Common myeloid progenitor, CD34-positive (primary cell): Measurements from ENCODE around the gene TNFRSF1B.
A peak's percentile ranks its signal among the peaks of the same experiment; 100 is the strongest.

Source experiments
- CTCF ChIA-PET: fragments of 350-600 bp; sonication (Branson Sonifier 250); formaldehyde crosslinking; loops from one replicate; lab custom pipeline; 2021; ENCODE audit warnings: antibody characterized with exemption; lab: Charles Lee
- POLR2A ChIA-PET: fragments of 350-600 bp; sonication (Branson Sonifier 250); formaldehyde crosslinking; loops from one replicate; lab custom pipeline; 2021; ENCODE audit warnings: antibody characterized with exemption; lab: Charles Lee
- DNase-seq, 3 donors: peaks; one replicate each; pipeline versions ENCODE4 v3.0.0 to v3.0.0-alpha.2; 2013
- H3K27ac ChIP-seq, 2 experiments: 1 replicate in 1 of 2; 2 replicates in 1 of 2; pipeline ENCODE4 v1.7.0; 2013; ENCODE audit warnings: inconsistent platforms in 2 of 2, low read length in 2 of 2, mild to moderate bottlenecking in 2 of 2, low read depth in 1 of 2, moderate library complexity in 1 of 2; ENCODE audit not compliant: severe bottlenecking in 2 of 2, insufficient read depth in 1 of 2, poor library complexity in 1 of 2
- H3K27me3 ChIP-seq, 5 experiments: replicated peaks in 2 of 5; 1 replicate in 3 of 5; 2 replicates in 2 of 5; pipeline versions ENCODE4 v1.6.1 to v1.7.0; 2013; ENCODE audit warnings: low read length in 4 of 5, mild to moderate bottlenecking in 2 of 5, moderate library complexity in 2 of 5, inconsistent platforms in 1 of 5; ENCODE audit not compliant: insufficient read depth in 5 of 5, control insufficient read depth in 4 of 5
- H3K36me3 ChIP-seq, 4 experiments: 1 replicate in 2 of 4; 2 replicates in 2 of 4; pipeline versions ENCODE4 v1.6.1 to v1.7.0; 2013; ENCODE audit warnings: low read length in 3 of 4, control low read depth in 1 of 4, mild to moderate bottlenecking in 1 of 4; ENCODE audit not compliant: control insufficient read depth in 4 of 4, insufficient read depth in 4 of 4
- H3K4me1 ChIP-seq, 4 experiments: 1 replicate in 3 of 4; 2 replicates in 1 of 4; pipeline versions ENCODE4 v1.6.1 to v1.7.1; 2013; ENCODE audit warnings: low read length in 3 of 4, mild to moderate bottlenecking in 3 of 4, control low read depth in 1 of 4, inconsistent platforms in 1 of 4, moderate library complexity in 1 of 4; ENCODE audit not compliant: control insufficient read depth in 4 of 4, insufficient read depth in 4 of 4; ENCODE audit errors: control extremely low read depth in 1 of 4
- H3K4me3 ChIP-seq, 7 experiments: 1 replicate in 4 of 7; 2 replicates in 3 of 7; pipeline versions ENCODE4 v1.5.1 to v1.7.0; 2013; ENCODE audit warnings: mild to moderate bottlenecking in 7 of 7, low read length in 6 of 7, moderate library complexity in 6 of 7, inconsistent platforms in 2 of 7, low read depth in 2 of 7, control low read depth in 1 of 7; ENCODE audit not compliant: insufficient read depth in 4 of 7, control insufficient read depth in 1 of 7; ENCODE audit errors: extremely low read depth in 1 of 7
- H3K9me3 ChIP-seq, 5 experiments: 1 replicate in 4 of 5; 2 replicates in 1 of 5; pipeline versions ENCODE4 v1.6.1 to v1.7.1; 2013; ENCODE audit warnings: low read length in 4 of 5, mild to moderate bottlenecking in 2 of 5, inconsistent platforms in 1 of 5, low read depth in 1 of 5, moderate library complexity in 1 of 5; ENCODE audit not compliant: control insufficient read depth in 4 of 5, insufficient read depth in 2 of 5; ENCODE audit errors: control extremely low read depth in 1 of 5
- WGBS: methylation state at CpG from one replicate; pipeline ENCODE4 v1.1.5; 2013; ENCODE audit not compliant: insufficient coverage; 5-methylcytosine and 5-hydroxymethylcytosine counted together

Gene TNFRSF1B

DNA sequence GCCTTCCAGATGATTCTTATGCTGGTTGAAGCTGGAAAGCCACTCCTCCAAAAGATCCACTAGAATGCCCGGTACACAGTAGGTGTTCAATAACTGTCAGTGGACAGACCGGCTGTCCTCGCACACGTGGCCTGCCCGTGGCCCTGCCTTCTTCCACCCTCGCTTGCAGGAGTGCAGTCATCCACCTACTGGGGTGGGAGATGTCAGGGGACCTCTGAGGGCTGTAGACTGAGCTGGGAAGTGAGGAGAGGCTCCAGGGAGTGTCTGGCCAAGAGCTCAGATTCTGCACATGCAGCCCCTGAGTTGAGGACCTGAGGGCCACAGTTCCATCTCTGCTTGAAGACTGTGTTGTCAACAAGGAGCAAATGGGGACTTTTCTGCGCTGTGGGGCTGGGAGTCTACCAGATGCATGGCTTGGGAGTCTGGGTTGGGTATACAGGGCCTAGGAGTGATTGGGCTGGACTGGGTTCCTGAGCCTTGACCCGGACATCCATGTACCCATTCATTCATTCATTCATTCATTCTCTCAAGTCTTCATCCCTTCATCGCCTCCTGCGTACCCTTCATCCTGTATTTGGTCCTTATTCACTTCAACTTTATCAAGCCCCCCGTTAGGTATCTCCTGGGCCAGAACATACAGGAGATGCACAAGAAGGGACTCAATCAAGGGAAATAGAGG is 4.2 kb upstream of the TNFRSF1B start:
- peaks cover 11 to 85% (median 54%) of the 10 kb centered on the region in 4 experiments for H3K4me1 ChIP-seq
- peak overlapping the region in 1 of 7 experiments; percentile 11 for H3K4me3 ChIP-seq
- ChIA-PET POLR2A (interaction anchor here (1.2 to 1.4 kb wide), 2 partner anchors 19 to 20 kb away, joined by 3 to 4 read pairs; no protein-coding TSS in a partner anchor), CTCF (interaction anchor here (0.9 to 1.9 kb wide), 9 partner anchors 15 to 82 kb away, joined by 3 to 10 read pairs (median 4); no protein-coding TSS in a partner anchor)
- peaks cover 0 to 3% (median 3%) of the 10 kb centered on the region in 5 experiments for H3K27me3 ChIP-seq
- 87% methylated on average over 10 of the region's 11 CpGs for WGBS
- DNase-seq: no peak
- H3K36me3 ChIP-seq: no peaks in the 10 kb centered on the region
- no peak overlapping the region for H3K27ac ChIP-seq
- H3K9me3 ChIP-seq: no peaks in the 10 kb centered on the region

DNA sequence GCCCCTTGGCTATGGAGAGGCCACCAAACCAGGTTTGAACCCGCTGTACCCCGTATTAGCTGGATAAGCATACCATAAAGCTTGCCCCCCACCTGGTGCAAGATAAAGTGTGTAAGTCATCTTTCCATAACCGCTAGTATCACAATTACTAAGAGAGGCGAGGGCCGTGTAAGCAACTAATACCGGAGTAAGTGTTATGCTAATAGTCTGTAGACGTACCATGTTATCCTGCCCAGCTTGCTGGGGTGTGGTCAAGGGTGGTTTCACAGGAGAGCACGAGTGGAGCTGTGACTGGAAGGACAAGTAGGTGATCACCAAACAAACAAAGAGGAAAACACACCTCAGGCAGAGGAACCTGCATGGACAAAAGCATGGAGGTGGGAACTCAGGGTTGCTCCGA is 3.6 kb upstream of the TNFRSF1B start:
- POLR2A ChIA-PET: no interaction called here
- no peak overlapping the region for H3K27ac ChIP-seq
- no peak for DNase-seq

DNA sequence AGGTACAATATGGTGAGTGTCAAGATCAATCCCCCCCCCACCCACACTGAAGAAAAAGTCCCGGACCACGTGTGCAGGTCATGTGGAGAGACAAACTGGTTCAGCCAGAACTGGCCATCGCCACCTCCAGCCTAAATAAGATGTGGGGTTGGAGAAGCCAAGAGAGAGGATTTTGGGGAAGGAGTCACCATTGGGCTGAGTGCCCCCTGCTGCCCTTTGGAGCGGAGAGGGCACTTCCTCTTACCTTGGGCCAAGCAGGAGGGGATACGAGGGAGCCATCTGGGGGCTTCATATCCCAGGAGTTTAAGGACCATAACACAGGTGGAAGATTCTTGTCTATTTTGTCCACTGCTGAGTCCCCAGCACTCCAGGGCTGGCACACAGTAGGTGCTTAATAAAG is 2.6 kb upstream of the TNFRSF1B start:
- ChIA-PET CTCF (interaction anchor here (0.9 to 1.2 kb wide), 4 partner anchors 13 to 46 kb away, joined by 3 to 4 read pairs (median 3); no protein-coding TSS in a partner anchor), POLR2A (no interaction called here)
- Histone ChIP-seq H3K27ac (no peak overlapping the region), H3K4me1 (peaks cover 13 to 86% (median 57%) of the 10 kb centered on the region in 4 experiments), H3K27me3 (peaks cover 0 to 3% (median 3%) of the 10 kb centered on the region in 5 experiments), H3K36me3 (no peaks in the 10 kb centered on the region), H3K4me3 (no peak overlapping the region), H3K9me3 (no peaks in the 10 kb centered on the region)
- DNase-seq: no peak
- 94% methylated on average over 5 of the region's 5 CpGs for WGBS

More for the DNA sequence above, 3.6 kb upstream of the TNFRSF1B start:
- Histone ChIP-seq H3K4me1 (peaks cover 7 to 85% (median 54%) of the 10 kb centered on the region in 4 experiments), H3K27me3 (peaks cover 0 to 3% (median 3%) of the 10 kb centered on the region in 5 experiments), H3K4me3 (no peak overlapping the region), H3K36me3 (no peaks in the 10 kb centered on the region), H3K9me3 (no peaks in the 10 kb centered on the region)
- 100% methylated on average over 2 of the region's 9 CpGs for WGBS
- CTCF ChIA-PET: interaction anchor here (0.9 to 1.9 kb wide), 3 partner anchors 26 to 46 kb away, joined by 3 to 10 read pairs (median 4); no protein-coding TSS in a partner anchor

DNA sequence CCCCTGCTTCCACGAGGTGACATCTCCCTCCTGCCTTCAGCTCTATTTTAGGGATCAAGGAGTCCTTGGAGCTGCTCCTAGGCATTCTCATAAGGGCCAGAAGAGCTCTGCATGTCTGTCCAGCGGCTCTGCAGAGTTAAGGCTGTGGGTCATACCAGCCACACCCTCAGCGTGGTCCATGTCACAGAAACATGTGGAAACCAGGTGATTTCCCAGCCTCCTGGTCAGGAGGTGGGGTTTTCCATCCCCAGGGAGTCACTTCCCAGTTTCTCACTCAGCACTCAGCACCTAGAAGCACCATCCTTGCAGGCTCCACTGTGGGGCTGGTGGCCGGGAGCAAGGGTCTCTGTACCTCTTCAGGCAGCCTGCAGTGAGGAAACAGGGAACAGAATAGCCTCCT is 1.4 kb upstream of the TNFRSF1B start:
- Histone ChIP-seq H3K27ac (no peak overlapping the region), H3K9me3 (no peaks in the 10 kb centered on the region), H3K36me3 (peaks cover 0 to 7% (median 0%) of the 10 kb centered on the region in 4 experiments), H3K4me3 (no peak overlapping the region), H3K4me1 (peaks cover 14 to 82% (median 56%) of the 10 kb centered on the region in 4 experiments), H3K27me3 (peaks cover 0 to 3% (median 3%) of the 10 kb centered on the region in 5 experiments)
- ChIA-PET CTCF (interaction anchor here (0.8 to 1.7 kb wide), 8 partner anchors 11 to 47 kb away, joined by 3 to 5 read pairs (median 3); no protein-coding TSS in a partner anchor), POLR2A (interaction anchor here (0.5 kb wide), 1 partner anchor 32 kb away, joined by 3 read pairs; no protein-coding TSS in a partner anchor)
- WGBS: 93% methylated on average over 4 of the region's 4 CpGs
- DNase-seq: no peak

DNA sequence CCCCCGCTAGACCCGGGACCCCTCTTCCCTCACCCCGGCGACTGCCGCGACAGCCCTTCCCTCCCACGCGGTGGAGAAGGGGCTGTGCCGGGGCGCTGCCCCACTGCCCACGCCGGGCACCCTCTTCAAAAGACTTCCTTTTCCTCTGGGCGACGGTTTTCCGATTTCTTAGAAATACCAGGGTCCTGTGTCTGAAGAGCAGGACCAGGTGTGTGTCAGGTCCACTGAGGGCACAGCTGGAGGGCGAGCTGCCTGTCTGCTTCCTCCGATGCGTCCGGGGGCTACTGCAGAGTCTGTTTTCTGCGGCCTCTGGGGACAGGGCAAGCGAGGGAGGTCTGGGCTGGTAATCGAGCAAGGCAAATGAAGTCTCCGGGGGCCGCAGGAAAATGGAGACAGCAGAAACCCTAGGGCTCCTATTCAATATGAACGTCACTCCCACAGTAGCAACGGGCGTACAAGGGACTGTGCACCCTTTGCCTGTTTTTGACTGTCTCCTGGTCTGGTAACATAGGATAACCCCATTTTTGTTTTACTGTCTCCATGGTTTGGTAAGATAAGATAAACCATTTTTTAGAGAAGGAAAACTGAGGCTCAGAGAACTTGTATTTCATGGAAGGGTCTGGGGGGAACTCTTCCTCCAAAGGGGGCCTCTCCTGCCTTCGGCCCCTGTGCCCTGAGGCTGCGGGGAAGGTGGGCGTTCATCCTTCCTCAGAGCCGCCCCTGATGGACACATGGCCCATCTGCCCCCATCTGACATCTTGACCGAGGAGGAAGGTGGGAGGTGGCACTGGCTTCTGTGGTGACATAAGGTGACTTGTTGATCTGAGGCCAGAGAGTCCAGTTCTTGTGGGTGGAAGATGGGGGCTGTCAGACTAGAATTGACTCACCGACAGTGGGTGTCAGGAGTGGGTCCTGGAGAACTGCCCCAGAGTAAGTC is 970 bp downstream of the TNFRSF1B start:
- Histone ChIP-seq H3K4me3 (peak overlapping the region; percentile 46 to 79 (median 71)), H3K27ac (peak overlapping the region in 1 of 2 experiments; percentile 41), H3K9me3 (no peaks in the 10 kb centered on the region), H3K4me1 (peaks cover 14 to 72% (median 39%) of the 10 kb centered on the region in 4 experiments), H3K27me3 (peaks cover 0 to 3% (median 3%) of the 10 kb centered on the region in 5 experiments), H3K36me3 (peaks cover 0 to 7% (median 0%) of the 10 kb centered on the region in 4 experiments)
- POLR2A ChIA-PET: no interaction called here
- DNase-seq: peak in 1 of 3 donors; percentile 38
- CTCF ChIA-PET: interaction anchor here (1.2 to 2.5 kb wide), 4 partner anchors 11 to 46 kb away, joined by 3 to 10 read pairs (median 8); no protein-coding TSS in a partner anchor
- 18% methylated on average over 28 of the region's 33 CpGs for WGBS

DNA sequence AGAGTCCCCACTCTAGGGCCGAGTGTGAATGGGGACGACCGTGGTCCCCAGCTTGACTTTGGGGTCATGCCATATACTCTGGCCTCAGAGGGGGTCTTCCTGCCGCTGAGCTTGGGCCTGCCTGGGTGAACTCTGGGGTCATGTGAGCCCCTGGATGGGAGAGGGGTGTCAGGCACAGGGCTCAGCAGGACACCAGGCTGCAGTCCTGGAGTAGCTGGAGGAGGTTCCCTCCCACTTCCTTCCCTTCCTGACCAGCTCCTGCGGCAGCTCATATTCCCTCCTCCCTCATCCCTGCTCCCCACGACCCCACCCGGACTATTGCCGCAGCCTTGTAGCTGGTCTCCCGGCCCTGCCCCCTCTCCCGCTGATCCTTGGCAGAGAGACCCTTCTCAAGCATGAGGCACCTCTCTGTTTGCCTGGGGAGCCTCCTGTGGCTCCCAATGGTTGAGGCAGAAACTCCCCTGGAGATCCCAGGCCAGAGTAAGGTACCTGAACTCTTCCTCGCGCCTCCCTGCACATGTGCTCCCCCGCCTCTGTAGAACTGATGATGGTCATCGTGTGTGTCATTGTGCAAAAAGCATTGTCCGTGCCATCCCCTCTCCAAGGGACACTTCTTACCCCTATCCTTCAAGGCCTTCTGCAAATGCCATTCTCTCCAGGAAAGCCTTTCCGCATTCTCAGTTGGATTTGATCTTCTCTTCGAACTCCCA is 1.8 kb downstream of the TNFRSF1B start:
- Histone ChIP-seq H3K4me1 (peaks cover 15 to 72% (median 43%) of the 10 kb centered on the region in 4 experiments), H3K4me3 (peak overlapping the region in 4 of 7 experiments; percentile 9 to 79 (median 71)), H3K9me3 (no peaks in the 10 kb centered on the region), H3K27ac (peak overlapping the region in 1 of 2 experiments; percentile 41), H3K27me3 (peaks cover 0 to 3% (median 3%) of the 10 kb centered on the region in 5 experiments), H3K36me3 (peaks cover 0 to 7% (median 0%) of the 10 kb centered on the region in 4 experiments)
- ChIA-PET CTCF (interaction anchor here (0.8 to 2.5 kb wide), 8 partner anchors 10 to 90 kb away, joined by 3 to 10 read pairs (median 4); no protein-coding TSS in a partner anchor), POLR2A (interaction anchor here (0.6 kb wide), 1 partner anchor 9 kb away, joined by 4 read pairs; no protein-coding TSS in a partner anchor)
- DNase-seq: no peak
- 59% methylated on average over 17 of the region's 17 CpGs for WGBS
